Karpas-422 (cell line): ENCODE results near the gene FBXO4. TPM values are rescaled to one million over a fixed set of nuclear protein-coding genes. Genes with fewer than 3 reads are reported as not detected.

ENCODE experiments used
- small RNA-seq: library from RNA; depleted of rRNA; stranded (forward); fragments of <200 nt; gene quantifications from one replicate; pipeline ENCODE3, GENCODE V24; 2014
- total RNA-seq: library from RNA; depleted of rRNA; stranded (reverse); fragments of >200 nt; shearing (Covaris generic); gene quantifications from 2 replicates; pipeline ENCODE4 v1.2.3, GENCODE V29; 2014; ENCODE audit warnings: low replicate concordance; rRNA removed

Gene FBXO4
- total RNA-seq, 1 experiment from 2014 or later: 48.4 TPM

Small RNAs within 50 kb of the gene (small RNA-seq; reads per million reads assigned to genes)
- gene RF00019: not detected

Other genes with a start within 250 kb of the FBXO4 start
- gene OXCT1, start 54.9 kb upstream of the FBXO4 start, total RNA-seq: 62.8 and 81.3 TPM in 2 replicates
- 14.0 and 42.9 TPM in 2 replicates for gene RIMOC1, start 20.9 kb upstream of the FBXO4 start, total RNA-seq